Measurements from ENCODE around the gene PTPRB.

The PTPRB gene

DNA sequence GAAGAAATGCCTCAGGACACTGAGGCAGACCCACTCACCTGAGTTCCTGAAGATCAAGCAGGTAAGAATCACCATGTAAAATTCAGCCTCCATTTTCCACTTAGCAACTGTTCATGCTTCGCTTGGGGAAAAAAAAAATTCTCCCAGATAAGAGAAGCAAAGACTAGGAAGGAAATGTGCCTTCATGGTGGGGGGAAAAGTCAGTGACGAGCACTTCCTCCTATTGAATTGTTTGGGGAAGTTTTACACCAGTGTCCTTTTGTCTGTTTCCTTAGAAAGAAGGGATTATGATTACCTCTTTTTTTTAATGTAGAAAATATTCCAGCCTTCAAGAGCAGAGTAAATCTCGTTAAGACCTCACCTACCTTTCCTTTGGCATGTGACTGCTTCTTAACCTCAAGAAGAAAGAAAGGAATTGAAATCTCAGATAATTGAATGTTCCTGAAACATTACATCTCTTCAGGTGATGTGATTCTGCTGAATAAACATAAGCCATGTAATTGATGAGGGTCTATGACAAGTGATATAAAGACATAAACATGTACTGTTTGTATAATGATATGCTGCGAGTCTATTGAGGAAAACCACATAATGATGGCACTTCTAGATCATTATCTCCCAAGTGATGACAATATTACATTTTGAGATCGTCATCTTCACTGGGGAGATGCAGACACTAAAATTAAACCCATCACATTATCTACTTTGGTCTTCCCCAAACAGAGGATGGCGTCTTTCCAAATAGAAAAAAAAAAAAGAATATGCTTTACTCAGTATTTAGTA lies at the start of gene PTPRB:
Gene PTPRB (minus strand): TSS at position 127 of the 783 bp plus-strand sequence. CDS start 34 bp downstream, at position 93.
- no peaks in the 10 kb centered on the region for H3K4me1 ChIP-seq (ENCODE audit: control insufficient read depth, low read length)

DNA sequence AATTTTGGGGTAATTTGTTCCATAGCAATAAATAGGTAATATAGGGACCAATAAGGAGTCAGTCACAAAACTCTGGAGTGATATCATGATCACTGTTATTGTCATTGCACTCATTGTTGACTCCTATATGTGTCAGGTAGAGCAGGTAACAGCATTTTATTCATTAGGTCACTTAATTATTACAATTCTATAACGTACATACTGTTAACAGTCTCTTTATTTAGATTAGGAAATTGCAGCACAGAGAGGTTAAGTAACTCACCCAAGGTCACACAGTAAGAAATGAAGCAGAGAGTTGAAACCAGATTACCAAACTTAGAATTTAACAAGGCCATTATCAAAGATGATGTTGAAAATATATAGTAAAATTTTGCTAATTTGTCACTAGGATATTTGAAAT lies 49.7 kb upstream of the PTPRB start:
- H3F3A ChIP-seq (ENCODE audit: control insufficient read depth, insufficient read depth) = no peaks in the 10 kb centered on the region
- no peaks in the 10 kb centered on the region for H3K36me3 ChIP-seq (ENCODE audit: control insufficient read depth, low read length)
- H3K27me3 ChIP-seq (ENCODE audit: control insufficient read depth, low read length) = no peaks in the 10 kb centered on the region
- no peak overlapping the region for H3K4me2 ChIP-seq (ENCODE audit: low read length)
- no peaks in the 10 kb centered on the region for H3K9me3 ChIP-seq (ENCODE audit: control insufficient read depth, insufficient read depth, low read length)
- H3K4me1 ChIP-seq (ENCODE audit: control insufficient read depth, low read length) = peaks cover 12% of the 10 kb centered on the region
- no peaks in the 10 kb centered on the region; the same call in 1 of the 2 replicates for H3K9me2 ChIP-seq (replicated peaks; ENCODE audit: control insufficient read depth, low read length)
- TF ChIP-seq, protein P1, sequence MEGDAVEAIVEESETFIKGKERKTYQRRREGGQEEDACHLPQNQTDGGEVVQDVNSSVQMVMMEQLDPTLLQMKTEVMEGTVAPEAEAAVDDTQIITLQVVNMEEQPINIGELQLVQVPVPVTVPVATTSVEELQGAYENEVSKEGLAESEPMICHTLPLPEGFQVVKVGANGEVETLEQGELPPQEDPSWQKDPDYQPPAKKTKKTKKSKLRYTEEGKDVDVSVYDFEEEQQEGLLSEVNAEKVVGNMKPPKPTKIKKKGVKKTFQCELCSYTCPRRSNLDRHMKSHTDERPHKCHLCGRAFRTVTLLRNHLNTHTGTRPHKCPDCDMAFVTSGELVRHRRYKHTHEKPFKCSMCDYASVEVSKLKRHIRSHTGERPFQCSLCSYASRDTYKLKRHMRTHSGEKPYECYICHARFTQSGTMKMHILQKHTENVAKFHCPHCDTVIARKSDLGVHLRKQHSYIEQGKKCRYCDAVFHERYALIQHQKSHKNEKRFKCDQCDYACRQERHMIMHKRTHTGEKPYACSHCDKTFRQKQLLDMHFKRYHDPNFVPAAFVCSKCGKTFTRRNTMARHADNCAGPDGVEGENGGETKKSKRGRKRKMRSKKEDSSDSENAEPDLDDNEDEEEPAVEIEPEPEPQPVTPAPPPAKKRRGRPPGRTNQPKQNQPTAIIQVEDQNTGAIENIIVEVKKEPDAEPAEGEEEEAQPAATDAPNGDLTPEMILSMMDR (IDR thresholded peaks at IDR 0.05; ENCODE audit: low read depth, low read length, poor library complexity, severe bottlenecking) = no peak
- TF ChIP-seq EZH2phosphoT487 (IDR thresholded peaks at IDR 0.05; ENCODE audit: borderline replicate concordance, low read length) = no peak
- no peaks in the 10 kb centered on the region for H3K79me2 ChIP-seq (ENCODE audit: control insufficient read depth, low read length)
- H4K20me1 ChIP-seq (ENCODE audit: control insufficient read depth, insufficient read depth, low read depth, low read length) = no peaks in the 10 kb centered on the region
- H3K27ac ChIP-seq (ENCODE audit: low read depth, low read length) = no peak overlapping the region
- no peak overlapping the region for H3K4me3 ChIP-seq (ENCODE audit: low read length)

More for the DNA sequence above, at the start of gene PTPRB:
- no peaks in the 10 kb centered on the region for H3K79me2 ChIP-seq (ENCODE audit: control insufficient read depth, low read length)
- peaks cover 29% of the 10 kb centered on the region for H3K27me3 ChIP-seq (ENCODE audit: control insufficient read depth, low read length)
- H3K4me3 ChIP-seq (ENCODE audit: low read length) = no peak within 1 kb of the TSS
- no peak within 1 kb of the TSS for H3K27ac ChIP-seq (ENCODE audit: low read depth, low read length)
- TF ChIP-seq, protein P1 (IDR thresholded peaks at IDR 0.05; ENCODE audit: low read depth, low read length, poor library complexity, severe bottlenecking) = no peak
- TF ChIP-seq EZH2phosphoT487 (IDR thresholded peaks at IDR 0.05; ENCODE audit: borderline replicate concordance, low read length) = no peak
- H3K36me3 ChIP-seq (ENCODE audit: control insufficient read depth, low read length) = no peaks in the 10 kb centered on the region
- no peaks in the 10 kb centered on the region for H4K20me1 ChIP-seq (ENCODE audit: control insufficient read depth, insufficient read depth, low read depth, low read length)
- no peaks in the 10 kb centered on the region for H3K9me2 ChIP-seq (replicated peaks; ENCODE audit: control insufficient read depth, low read length)
- no peaks in the 10 kb centered on the region for H3F3A ChIP-seq (ENCODE audit: control insufficient read depth, insufficient read depth)
- no peaks in the 10 kb centered on the region for H3K9me3 ChIP-seq (ENCODE audit: control insufficient read depth, insufficient read depth, low read length)
- no peak within 1 kb of the TSS for H3K4me2 ChIP-seq (ENCODE audit: low read length)

DNA sequence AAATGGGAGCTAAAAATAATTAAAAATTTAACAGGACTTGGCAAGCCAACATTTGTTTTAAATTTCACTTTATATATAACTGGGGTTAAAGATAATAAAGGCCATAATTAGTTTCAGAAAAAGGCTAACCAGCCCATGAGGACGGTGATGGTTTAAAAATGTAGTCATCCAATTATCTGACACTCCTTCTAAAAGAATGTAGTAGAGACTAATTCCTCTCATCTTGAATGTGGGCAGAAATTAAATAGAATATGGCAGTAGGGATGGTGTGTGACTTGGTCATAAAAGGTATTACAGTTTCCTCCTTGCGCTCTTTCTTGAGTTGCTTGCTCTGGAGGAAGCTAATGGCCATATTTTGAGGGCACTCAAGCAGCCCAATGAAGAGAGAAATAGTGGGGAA lies 49.1 kb upstream of the PTPRB start:
- H3K27me3 ChIP-seq (ENCODE audit: control insufficient read depth, low read length) = no peaks in the 10 kb centered on the region

More for the DNA sequence above, 49.1 kb upstream of the PTPRB start:
- Histone ChIP-seq H3K36me3 (ENCODE audit: control insufficient read depth, low read length) (no peaks in the 10 kb centered on the region), H3K27ac (ENCODE audit: low read depth, low read length) (no peak overlapping the region), H3F3A (ENCODE audit: control insufficient read depth, insufficient read depth) (no peaks in the 10 kb centered on the region), H3K4me3 (ENCODE audit: low read length) (no peak overlapping the region), H3K79me2 (ENCODE audit: control insufficient read depth, low read length) (no peaks in the 10 kb centered on the region), H4K20me1 (ENCODE audit: control insufficient read depth, insufficient read depth, low read depth, low read length) (no peaks in the 10 kb centered on the region), H3K4me1 (ENCODE audit: control insufficient read depth, low read length) (peaks cover 12% of the 10 kb centered on the region), H3K9me2 (replicated peaks; ENCODE audit: control insufficient read depth, low read length) (no peaks in the 10 kb centered on the region; the same call in 1 of the 2 replicates), H3K9me3 (ENCODE audit: control insufficient read depth, insufficient read depth, low read length) (no peaks in the 10 kb centered on the region), H3K4me2 (ENCODE audit: low read length) (no peak overlapping the region)
- no peak for TF ChIP-seq EZH2phosphoT487 (IDR thresholded peaks at IDR 0.05; ENCODE audit: borderline replicate concordance, low read length)
- TF ChIP-seq, protein P1 (IDR thresholded peaks at IDR 0.05; ENCODE audit: low read depth, low read length, poor library complexity, severe bottlenecking) = no peak

Data from DOHH2 (cell line).